HG03460 (cell line): ENCODE measurements around the gene CUBN.
"Not testable (repeated sequence)": the region's sequence is repeated elsewhere in the genome, so short reads cannot be mapped to it uniquely, and the experiment has no call there.

Experiments
- ATAC-seq: cut with Tn5 transposase; IDR thresholded peaks from one replicate; pipeline ENCODE4 v1.9.1; 2021; ENCODE audit not compliant: unreplicated experiment

CUBN gene

DNA sequence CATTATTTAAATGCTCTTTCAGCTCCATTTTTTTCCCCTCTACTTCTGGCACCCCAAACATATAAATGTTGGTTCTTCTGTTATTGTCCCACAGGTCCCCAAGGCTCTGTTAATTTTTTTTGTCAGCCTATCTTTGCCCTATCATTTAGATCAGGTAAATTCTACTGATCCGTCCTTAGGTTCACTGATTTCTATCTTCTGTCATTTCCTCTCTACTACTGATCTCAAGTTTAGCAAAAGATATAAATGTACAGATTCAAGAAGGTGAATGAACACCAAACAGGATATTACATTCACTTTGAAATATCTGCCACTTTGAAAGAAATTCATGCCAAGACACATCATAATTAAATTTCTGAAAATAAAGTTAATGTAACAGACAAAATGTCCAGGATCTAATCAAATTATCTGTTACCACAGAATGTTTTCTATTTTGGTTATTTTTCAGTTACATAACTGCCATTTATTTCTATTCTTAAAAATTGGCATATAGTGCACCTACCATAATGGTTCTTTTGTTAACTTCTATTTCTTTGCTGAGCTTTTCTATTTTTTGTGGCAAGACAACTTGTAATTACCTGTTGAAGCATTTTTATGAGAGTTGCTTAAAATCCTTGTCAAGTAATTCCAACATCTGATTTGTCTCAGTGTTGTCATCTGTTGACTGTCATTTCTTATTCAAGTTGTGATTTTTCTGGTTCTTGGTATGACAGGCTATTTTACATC lies 12.1 kb upstream of the CUBN start:
- ATAC-seq = no peak

DNA sequence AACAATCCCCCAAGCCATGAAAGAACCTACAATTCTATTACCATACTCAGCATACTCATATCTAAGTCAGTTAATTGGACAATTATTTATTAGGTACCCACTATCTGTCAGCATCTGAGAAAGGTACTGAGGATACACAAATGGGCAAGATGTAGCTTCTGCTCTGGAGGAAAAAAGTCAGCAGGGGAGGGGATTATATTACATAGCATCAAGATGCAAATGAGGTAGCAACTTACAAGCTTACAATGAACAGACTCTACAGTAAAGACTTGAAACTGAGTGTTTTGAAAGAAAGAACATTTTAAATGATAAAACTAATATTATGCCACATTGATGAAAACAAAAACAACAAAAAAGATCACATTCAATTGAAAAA lies 10.8 kb upstream of the CUBN start:
- no peak for ATAC-seq

DNA sequence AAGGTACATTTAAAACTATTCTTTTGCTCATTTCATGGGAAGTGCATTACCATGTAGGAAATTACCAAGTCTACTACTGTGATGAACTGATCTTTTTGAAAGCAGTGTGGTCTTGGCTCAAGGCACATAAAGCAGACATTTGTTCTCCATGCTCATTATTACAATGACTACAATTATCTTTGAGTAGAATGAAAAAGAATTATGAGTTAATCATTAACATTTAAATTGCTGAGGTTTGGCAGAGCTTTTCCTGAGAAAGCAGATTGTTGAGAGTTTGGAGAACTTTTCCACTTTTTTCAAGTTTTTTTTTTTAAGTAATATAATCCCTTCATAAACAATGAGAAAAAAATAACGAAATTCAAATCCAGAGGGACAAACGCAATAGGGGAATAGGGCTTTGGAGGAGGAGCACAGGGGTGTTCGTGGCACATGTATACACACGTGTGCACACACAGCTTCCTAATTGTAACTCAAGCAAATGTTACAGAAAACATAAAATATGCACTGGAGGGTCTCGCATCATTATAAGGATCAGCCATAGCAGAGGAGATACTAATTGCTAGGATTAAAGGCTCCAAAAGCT lies 8.9 kb upstream of the CUBN start:
- no peak for ATAC-seq

DNA sequence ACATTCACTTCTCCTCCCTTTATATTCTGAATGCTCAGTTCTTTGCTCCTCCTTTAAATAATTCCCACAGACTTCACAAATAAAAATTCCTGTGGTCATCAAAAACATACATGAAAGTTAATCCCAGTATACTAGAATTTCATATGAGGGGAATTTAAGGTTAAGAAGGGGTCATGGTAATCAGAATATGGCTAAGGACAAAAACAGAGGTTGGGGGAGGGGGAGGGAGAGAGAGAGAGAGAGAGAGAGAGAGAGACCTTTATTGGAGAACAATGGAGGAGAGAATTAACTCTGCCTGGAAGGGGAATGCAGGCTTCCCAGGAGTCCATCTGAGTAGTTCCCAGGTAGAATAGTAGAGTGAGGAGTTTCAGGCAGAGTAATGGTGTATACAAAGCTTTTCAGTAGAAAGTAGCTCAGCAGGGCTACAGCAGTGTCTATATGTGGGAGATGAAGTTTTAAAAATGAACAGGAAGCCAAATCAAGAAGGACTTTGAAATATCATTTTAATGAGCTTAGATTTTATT lies 5.2 kb upstream of the CUBN start:
- no peak for ATAC-seq

DNA sequence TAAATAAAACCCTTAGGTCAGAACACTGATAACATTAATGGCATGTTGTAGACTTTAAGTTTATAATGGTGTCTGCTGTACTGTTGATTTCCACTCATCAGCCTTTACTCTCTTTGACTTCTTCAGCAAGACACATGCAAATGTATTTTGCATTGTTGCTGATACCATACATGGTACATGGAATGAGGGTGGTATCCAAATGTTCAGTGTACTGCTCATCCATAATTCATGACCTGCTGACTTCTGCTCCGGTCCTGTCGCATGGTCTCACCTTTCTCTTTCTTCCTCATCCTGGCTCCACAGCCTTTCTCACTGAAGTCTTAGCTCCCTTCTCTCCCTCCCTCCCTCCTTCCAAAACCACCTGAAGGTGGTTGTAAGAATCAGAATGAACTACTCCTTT lies 4.7 kb upstream of the CUBN start:
- ATAC-seq = no peak

DNA sequence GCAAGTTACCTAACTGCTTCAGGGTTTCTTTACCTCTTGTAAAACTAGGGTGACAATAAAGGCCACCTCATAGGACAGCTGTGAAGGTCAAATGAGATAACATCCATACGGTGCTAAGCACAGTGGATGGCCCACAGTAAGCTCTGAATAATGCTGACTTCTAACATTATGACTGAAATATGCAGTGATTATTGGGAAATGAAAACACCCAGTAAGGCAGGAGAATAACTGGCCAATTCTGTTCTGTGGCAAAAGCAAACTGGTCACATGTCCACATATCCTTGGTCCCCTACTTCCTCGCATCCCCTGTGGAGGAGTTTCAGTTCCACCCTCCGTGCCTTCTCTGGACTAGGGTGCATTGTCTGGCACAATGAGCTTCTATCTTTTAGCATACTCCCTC lies 1.4 kb downstream of the CUBN start:
- ATAC-seq = no peak

DNA sequence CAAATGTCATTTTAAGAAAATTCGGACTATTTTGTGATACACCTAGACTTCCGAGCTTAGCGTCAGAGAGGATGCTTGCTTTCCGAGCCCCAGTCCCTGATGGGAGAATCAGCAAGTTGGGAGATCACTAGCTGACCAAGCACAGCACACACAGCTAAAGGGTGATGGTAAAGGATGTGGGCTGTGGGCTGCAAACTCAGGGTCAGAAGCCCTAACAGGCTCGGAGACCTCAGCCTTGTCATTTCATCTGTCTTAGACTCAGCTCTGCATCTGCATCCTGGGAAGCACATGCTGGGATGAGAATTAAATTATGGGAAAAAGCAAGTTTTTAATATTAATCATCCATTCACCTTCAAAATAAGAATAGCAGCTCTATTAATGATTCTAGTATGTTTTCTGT lies 3.3 kb downstream of the CUBN start:
- ATAC-seq = no peak

DNA sequence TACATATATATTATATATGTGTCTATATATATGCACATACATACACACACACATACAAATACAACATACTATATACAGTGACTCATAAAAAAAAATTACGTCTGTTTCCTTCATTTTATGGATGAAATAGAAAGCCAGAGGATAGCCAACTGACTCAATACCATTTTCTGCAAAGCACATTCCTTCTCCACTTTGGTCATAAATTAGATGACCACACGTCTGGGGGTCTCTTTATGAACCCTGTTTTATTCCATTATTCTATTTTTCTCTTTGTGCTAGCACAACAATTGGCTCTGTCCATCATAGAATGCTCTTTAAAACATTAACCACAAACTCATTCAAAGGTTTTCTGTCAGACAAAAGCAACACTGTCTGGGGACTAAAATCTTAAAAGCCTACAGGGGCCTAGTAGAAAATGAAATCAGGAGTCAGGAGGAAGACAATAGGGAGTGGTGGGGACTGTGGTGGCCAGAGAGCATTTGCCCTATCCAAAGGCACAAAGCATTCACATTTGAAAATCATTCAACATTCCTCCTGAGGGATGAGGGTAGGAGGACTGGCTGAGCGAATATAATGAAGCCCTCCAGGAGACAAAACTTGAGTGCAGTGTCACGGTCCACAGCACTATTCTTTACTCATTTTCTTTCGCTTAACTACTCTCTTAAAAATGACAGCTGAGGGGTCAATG lies 4.3 kb downstream of the CUBN start:
- ATAC-seq = no peak

DNA sequence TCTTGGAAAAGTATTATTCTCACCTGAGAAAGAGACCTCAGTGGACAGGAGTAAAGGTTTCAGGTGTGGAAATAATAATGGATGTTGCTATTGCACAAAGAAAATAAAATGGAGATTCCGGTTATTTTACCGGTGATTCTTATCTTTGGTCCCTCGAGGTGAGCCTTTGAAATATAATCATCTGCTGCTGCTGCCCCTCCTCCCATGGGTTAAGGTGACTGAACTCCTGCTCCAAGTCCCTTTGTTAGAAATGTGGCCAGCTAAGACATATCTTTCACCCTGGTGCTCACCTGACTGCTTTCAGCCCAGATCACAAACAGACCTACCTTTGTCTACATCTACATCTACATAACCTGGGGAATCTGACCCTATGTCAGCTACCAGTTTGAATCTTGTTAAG lies 5.7 kb downstream of the CUBN start:
- no peak for ATAC-seq

DNA sequence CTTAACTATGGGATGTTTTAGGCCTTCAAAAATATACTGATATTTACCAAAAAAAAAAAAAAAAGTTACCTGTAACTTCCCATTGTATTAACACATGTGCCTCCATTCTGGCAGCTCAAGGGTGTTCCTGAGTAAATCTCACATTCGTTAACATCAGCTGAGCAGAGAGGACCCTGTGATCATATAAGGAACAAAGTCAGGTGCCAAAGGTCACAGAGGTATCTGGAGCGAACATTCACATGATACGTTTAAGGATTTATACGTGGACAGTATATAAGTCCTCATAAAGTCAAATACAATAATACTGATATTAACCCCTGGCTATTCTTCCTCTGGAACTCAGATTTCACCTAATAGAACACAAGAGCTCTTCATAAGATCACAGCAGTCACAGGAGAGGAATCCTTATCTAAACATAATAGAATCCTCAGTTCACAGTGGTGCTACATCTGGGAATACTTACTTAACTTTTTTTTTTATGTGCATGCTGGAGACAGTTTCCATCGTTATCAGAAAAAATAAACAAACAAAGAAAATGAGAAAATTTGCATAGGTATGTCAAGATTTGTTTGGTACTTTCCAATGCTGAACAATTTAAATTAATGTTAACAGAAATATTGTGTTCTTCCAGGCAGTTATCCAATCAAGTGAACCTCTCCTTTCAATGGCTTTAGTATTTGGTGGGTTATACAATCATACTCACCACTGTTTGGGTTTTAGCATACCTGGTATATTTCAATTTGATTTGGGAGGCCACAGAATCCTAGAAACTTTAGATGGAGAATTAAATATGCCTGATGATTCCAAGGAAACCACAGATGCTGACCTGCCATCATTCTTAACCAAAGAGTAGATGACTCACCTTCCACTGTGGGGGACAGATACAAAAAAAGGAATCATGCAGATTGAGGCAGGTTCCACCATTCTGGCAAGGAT lies 6.6 kb downstream of the CUBN start:
- no peak for ATAC-seq

DNA sequence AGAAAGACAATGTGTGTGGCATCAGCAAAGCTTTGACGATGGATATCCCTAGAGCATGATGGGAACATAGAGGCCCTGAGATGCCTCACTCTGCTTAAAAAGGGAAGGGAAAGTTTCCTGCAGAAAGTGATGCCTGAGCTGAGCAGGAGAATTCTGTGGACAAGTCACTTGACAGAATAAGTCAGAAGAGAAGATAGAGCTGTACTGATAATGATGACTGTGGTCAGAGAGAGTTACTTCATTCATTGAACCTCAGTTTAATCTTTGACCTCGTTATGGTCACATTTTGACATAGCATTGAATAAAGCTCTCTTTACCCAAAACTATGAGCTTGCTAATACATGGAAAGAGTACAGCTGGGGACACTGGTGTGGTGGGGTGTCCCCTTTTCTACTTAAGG lies 7.6 kb downstream of the CUBN start:
- no peak for ATAC-seq

DNA sequence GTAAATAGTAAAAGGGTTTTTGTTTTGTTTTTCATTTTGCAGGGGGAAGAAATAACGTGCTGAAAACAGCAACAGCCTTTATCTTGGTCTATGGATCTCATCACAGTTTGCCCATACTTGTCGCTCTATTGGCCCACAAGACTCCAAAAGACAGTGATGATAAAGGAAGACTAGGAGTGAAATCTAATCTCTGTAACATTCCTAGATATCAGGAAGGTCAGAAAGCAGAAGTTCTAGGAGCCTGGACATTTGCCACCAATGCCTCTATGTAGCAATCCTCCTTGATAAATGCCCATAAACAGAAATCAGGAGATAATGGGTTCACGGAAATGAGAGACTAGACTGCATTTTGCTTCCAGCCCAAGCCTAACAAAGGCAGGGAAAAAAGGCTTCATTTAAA lies 8.9 kb downstream of the CUBN start:
- ATAC-seq = no peak

DNA sequence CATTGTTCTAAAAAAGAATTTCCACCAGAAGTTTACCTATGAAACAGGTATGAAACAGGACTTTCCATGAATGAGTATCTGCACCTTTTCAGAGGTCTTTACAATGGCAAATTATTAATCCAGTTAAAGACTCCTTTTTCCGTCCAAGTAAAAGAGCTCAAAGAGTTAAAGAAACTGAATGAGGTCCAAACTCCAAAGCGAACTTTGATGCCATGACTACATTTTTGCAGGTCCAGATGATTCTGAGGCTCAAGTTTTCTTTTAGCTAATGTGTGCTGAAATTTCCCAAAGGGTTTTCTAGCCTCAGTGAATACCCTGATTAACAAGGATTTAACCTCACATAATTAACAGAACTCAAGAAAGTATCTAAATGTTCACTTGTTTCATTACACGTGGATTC lies 9.8 kb downstream of the CUBN start:
- no peak for ATAC-seq

DNA sequence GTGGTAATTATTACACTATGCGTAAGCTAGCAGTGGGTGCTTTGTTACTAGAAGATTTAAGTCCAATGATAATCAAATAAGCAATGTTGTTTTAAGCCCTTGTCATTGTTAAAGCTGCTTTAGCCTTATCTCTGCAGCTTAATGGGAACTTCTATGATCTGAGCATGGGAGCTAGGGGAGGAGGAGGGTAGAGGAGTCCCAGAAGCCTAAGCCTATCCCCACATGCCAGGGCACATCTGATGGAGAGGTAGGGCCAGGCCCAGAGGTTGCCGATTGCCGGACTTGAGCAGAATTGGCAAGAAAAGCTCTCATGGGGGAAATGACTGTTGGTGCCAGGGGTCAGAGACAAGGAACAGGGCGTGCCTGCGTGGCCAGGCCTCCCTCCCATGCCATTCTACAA lies 13.4 kb downstream of the CUBN start:
- no peak for ATAC-seq

DNA sequence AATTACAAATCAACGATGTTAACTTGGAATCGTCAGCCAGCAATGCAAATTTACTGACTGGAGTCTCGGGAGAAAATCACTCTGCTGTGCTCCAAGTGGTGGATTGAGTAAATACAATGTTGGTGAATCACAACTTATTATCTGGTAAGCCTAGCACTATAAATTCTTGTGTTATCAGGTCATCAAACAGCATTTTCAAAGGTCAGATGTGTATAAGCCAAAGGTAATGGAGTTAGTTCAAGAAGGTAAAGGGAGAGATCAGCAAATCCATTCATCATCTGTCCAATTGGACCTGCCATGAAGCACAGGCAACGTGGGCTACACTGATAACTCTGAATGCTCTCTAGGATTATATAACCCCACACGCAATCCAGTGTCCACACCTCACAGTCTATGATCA lies 13.9 kb downstream of the CUBN start:
- ATAC-seq = no peak

DNA sequence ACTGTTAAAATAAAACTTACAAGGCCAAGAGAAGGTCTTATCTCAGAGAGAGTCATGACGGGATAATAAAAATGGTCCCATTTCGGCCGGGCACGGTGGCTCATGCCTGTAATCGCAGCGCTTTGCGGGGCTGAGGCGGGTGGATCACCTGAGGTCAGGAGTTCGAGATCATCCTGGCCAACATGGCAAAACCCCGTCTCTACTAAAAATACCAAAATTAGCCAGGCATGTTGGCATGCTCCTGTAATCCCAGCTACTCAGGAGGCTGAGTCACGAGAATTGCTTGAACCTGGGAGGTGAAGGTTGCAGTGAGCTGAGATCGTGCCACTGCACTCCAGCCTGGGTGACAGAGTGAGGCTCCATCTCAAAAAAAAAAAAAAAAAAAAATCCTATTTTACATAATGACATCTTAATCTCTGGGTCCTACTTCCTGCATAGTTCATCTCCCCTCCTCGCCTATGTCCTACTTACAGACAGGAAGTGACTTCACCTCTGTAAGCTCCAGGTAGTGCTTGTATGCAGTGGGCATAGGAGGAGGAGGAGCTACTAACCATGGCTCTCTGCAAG lies 14.7 kb downstream of the CUBN start:
- ATAC-seq = not testable (repeated sequence)

DNA sequence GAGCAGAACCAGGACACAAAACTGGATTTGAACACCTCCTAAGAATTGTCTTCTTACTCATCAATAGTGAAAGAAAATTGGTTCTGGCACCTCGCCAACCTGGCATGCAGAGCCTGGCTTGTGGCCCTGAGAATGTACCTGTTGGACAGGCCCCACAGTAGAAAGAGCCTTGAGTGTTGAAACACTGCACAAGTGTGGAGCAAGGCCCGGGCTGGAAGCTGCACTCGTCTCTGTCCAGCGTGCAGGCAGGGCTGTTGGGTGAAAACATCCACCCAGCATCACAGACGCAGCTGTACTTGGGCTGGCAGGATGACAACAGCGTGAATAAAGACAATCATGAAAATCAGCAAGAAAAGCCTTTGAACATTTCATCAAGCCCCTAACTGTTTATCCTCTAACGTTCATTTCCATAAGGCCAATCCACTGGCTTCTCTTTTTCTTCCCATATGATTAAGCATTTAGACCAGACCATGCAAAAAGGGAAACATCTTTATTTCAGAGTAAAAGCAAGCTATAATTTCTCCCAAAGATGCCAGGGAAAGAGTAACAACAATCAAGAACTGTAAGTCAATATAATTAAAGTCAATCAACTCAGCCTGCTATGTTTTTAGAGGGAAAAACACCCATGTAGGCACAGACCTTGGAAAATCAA lies 15.6 kb downstream of the CUBN start:
- ATAC-seq = no peak

DNA sequence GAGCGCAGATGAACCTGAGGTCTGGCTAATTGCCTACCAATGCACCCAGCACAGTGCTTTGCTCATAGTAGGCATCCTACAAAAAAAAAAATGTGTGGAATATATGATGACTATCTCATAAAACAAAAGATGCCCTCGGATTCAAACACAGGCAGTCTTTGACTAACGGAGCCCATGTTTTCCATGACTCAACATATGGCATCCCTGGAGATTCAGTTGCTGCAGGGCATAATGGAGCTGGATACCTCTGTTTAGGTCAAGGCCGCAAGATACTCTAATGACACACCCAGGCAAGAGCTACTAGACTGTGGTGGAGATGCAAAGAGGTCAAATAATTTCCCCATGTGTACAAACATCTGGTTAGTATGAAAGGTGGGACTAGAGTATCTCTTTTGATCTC lies 16.3 kb downstream of the CUBN start:
- ATAC-seq = no peak

DNA sequence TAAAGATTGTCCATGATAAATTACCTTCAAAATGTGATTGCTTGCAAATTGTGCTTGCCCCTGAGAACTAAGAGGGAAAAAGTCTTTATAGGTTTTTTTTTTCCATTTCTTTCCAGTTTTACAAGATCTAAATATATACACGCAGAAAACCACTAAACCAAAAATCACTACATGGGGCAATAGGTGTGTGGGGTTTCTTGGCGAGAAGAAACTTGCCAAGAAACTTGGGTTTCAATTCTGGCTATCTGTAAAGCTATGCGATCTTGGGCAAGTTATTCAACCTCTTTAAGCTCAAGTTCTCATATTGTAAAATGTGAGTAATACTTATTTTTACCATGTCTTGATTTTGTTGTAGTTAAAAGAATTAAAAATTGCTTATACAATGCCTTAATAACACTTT lies 17.0 kb downstream of the CUBN start:
- ATAC-seq = no peak

DNA sequence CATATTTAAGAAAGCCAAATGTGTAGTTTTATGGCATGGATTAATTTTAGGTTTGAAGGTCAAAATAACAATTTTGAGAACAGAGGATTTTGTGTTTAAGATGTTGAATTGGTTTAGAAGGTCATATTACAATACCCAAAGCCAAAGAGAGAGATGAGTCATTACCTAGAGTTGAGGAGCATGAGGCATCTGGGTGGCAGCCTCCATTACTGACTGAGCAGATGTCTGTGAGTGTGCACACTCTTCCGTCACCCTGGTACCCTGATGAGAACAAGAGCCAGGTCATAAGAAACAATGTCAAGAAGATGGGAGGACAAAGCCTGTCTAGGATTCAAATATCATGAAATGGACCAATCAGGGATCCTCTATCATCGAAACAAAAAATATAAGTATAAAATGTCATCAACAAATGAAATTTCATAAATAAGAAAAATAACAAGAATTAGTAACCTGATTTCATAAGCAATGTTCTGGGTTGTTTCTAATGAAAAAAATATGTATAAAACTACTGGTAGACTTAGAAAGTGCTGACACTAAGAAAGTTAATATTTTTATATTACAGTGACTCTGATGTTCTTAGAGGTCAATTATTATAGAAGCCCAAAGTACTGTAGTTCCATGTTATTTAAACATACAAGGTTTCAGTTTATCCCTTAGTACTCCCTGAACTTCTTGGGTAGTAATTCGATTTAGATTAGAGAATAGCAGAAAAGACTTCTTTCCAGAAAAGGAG lies 20.0 kb downstream of the CUBN start:
- ATAC-seq = no peak
